Astrocyte (in vitro differentiated cells and primary cell): Measurements from ENCODE around the gene USP35. TPM values are rescaled to one million over a fixed set of nuclear protein-coding genes. Genes with fewer than 3 reads are reported as not detected.

ENCODE experiments used
- DNase-seq: peaks from one replicate; pipeline ENCODE4 v3.0.0-alpha.2; 2010; ENCODE audit warnings: low read depth
- FAIRE-seq: peaks from 2 replicates; lab custom pipeline; 2011; peaks lifted over from hg19 to GRCh38; lab: Jason Lieb, UNC
- H2AFZ ChIP-seq: 2 replicates; pipeline ENCODE4 v1.6.0; 2012; ENCODE audit warnings: low read depth, low read length, inconsistent platforms
- H3K27ac ChIP-seq: 2 replicates; pipeline ENCODE4 v1.5.1; 2011; ENCODE audit warnings: low read depth, low read length, inconsistent platforms
- H3K27me3 ChIP-seq: 2 replicates; pipeline ENCODE4 v1.6.0; 2011; ENCODE audit warnings: low read length, inconsistent platforms; ENCODE audit not compliant: insufficient read depth
- H3K36me3 ChIP-seq: 2 replicates; pipeline ENCODE4 v1.5.1; 2011; ENCODE audit warnings: low read length, inconsistent platforms; ENCODE audit not compliant: insufficient read depth
- H3K4me1 ChIP-seq: 2 replicates; pipeline ENCODE4 v1.5.1; 2011; ENCODE audit warnings: low read length, inconsistent platforms; ENCODE audit not compliant: insufficient read depth
- H3K4me2 ChIP-seq: 2 replicates; pipeline ENCODE4 v1.6.0; 2012; ENCODE audit warnings: low read length, inconsistent platforms
- H3K4me3 ChIP-seq: 2 replicates; pipeline ENCODE4 v1.5.1; 2011; ENCODE audit warnings: low read depth, mild to moderate bottlenecking, low read length, inconsistent platforms; ENCODE audit not compliant: insufficient read depth
- H3K79me2 ChIP-seq: 2 replicates; pipeline ENCODE4 v1.6.0; 2012; ENCODE audit warnings: mild to moderate bottlenecking, low read length, inconsistent platforms; ENCODE audit not compliant: insufficient read depth
- H3K9ac ChIP-seq: 2 replicates; pipeline ENCODE4 v1.6.0; 2012; ENCODE audit warnings: mild to moderate bottlenecking, low read length, inconsistent platforms
- H3K9me3 ChIP-seq: 2 replicates; pipeline ENCODE4 v1.5.1; 2012; ENCODE audit warnings: low read depth, mild to moderate bottlenecking, low read length, inconsistent platforms; ENCODE audit not compliant: insufficient read depth
- H4K20me1 ChIP-seq: 2 replicates; pipeline ENCODE4 v1.6.0; 2012; ENCODE audit warnings: low read length, inconsistent platforms; ENCODE audit not compliant: insufficient read depth
- H3K27ac Mint-ChIP-seq: one replicate; pipeline ENCODE4 v1.8.0; 2021; ENCODE audit warnings: mild to moderate bottlenecking, mixed read lengths; ENCODE audit not compliant: unreplicated experiment
- H3K27me3 Mint-ChIP-seq: one replicate; pipeline ENCODE4 v1.8.0; 2021; ENCODE audit warnings: low read depth, mixed read lengths; ENCODE audit not compliant: unreplicated experiment
- H3K36me3 Mint-ChIP-seq: one replicate; pipeline ENCODE4 v1.8.0; 2021; ENCODE audit warnings: low read depth, mixed read lengths; ENCODE audit not compliant: unreplicated experiment
- H3K4me1 Mint-ChIP-seq: one replicate; pipeline ENCODE4 v1.8.0; 2021; ENCODE audit warnings: low read depth, mixed read lengths; ENCODE audit not compliant: unreplicated experiment
- H3K4me3 Mint-ChIP-seq: one replicate; pipeline ENCODE4 v1.8.0; 2021; ENCODE audit warnings: mild to moderate bottlenecking, moderate library complexity, mixed read lengths; ENCODE audit not compliant: unreplicated experiment
- H3K9me3 Mint-ChIP-seq: one replicate; pipeline ENCODE4 v1.8.0; 2021; ENCODE audit warnings: mild to moderate bottlenecking, mixed read lengths; ENCODE audit not compliant: unreplicated experiment
- EZH2 ChIP-seq: IDR thresholded peaks from 2 replicates; pipeline ENCODE4 v1.6.1; 2012; ENCODE audit warnings: mild to moderate bottlenecking, low read length, inconsistent platforms; ENCODE audit not compliant: insufficient read depth
- total RNA-seq: library from RNA; stranded (reverse); gene quantifications from 2 replicates; pipeline ENCODE4 v1.2.1, GENCODE V29; 2021
- TF ChIP-seq, protein P1 (sequence below): IDR thresholded peaks from 2 replicates; pipeline ENCODE4 v1.5.1; 2011; ENCODE audit warnings: low read depth, mild to moderate bottlenecking, inconsistent platforms, low read length, moderate library complexity; ENCODE audit not compliant: insufficient read depth

Gene USP35
- total RNA-seq, 1 donor from 2014 or later: 16.2 TPM

DNA sequence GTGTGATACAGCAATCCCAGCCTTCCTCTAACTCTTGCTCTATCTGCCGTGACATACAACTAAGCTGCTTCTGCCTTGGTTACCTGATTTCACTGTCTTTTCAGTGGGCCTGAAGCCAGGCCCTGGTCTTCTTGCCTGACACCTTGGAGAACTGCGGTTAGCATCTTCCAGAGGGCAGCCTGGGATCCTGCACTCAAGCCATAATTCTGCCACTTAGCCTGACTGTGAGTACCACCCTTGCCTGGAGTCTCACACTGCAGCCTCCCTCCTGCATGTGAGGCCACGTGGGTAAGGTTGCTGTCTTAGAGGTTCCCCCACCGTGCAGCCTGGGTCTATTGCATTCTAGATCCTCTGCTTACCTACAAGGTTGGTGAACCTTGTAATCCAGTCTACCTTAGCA lies 35.8 kb downstream of the USP35 start:
- H3K4me1 Mint-ChIP-seq: no peaks in the 10 kb centered on the region
- TF ChIP-seq, protein P1, sequence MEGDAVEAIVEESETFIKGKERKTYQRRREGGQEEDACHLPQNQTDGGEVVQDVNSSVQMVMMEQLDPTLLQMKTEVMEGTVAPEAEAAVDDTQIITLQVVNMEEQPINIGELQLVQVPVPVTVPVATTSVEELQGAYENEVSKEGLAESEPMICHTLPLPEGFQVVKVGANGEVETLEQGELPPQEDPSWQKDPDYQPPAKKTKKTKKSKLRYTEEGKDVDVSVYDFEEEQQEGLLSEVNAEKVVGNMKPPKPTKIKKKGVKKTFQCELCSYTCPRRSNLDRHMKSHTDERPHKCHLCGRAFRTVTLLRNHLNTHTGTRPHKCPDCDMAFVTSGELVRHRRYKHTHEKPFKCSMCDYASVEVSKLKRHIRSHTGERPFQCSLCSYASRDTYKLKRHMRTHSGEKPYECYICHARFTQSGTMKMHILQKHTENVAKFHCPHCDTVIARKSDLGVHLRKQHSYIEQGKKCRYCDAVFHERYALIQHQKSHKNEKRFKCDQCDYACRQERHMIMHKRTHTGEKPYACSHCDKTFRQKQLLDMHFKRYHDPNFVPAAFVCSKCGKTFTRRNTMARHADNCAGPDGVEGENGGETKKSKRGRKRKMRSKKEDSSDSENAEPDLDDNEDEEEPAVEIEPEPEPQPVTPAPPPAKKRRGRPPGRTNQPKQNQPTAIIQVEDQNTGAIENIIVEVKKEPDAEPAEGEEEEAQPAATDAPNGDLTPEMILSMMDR: no peak
- no peak for TF ChIP-seq EZH2
- H3K27me3 Mint-ChIP-seq: no peaks in the 10 kb centered on the region
- peaks cover 22% of the 10 kb centered on the region for H3K36me3 Mint-ChIP-seq
- H3K36me3 ChIP-seq: peaks cover 8% of the 10 kb centered on the region
- H3K27me3 ChIP-seq: no peaks in the 10 kb centered on the region
- H3K27ac Mint-ChIP-seq: no peak overlapping the region
- no peak overlapping the region for H2AFZ ChIP-seq
- no peaks in the 10 kb centered on the region for H3K79me2 ChIP-seq
- H3K4me2 ChIP-seq: no peak overlapping the region
- H3K9me3 Mint-ChIP-seq: no peaks in the 10 kb centered on the region
- H3K4me3 Mint-ChIP-seq: no peak overlapping the region
- H3K4me1 ChIP-seq: no peaks in the 10 kb centered on the region
- H3K9me3 ChIP-seq: no peaks in the 10 kb centered on the region
- H3K4me3 ChIP-seq: no peak overlapping the region
- H3K9ac ChIP-seq: no peak overlapping the region
- FAIRE-seq (no peak), DNase-seq (no peak)
- H4K20me1 ChIP-seq: peaks cover 8% of the 10 kb centered on the region
- H3K27ac ChIP-seq: no peak overlapping the region

DNA sequence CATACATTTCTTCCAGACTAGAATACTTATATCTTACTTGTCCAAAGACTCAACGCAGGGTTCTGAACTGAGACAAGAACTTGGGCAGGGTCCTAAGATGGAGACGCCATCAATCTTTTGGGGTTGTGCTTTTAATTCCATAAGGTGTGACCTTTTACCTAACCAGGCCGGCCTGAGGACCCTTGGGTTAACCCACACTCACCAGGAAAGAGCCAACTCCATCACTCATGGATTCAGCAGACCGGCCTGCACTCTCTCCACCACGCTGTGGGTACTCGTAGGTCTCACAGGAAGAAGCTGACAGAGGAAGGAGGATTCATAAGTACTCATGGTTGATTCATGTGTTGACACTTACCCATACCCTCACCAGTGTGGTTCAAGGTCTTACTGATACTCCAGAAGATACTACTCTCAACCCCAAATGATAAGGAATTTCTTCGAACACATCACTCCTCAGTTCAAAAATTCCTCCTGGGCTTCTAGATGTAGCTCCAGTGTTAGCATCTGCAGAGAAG lies 36.2 kb downstream of the USP35 start:
- no peaks in the 10 kb centered on the region for H3K27me3 ChIP-seq
- no peaks in the 10 kb centered on the region for H3K4me1 ChIP-seq
- H3K4me2 ChIP-seq: no peak overlapping the region
- H3K4me1 Mint-ChIP-seq: no peaks in the 10 kb centered on the region
- TF ChIP-seq, protein P1: no peak
- no peak for TF ChIP-seq EZH2
- H3K9ac ChIP-seq: no peak overlapping the region
- H3K27me3 Mint-ChIP-seq: no peaks in the 10 kb centered on the region
- H4K20me1 ChIP-seq: peaks cover 8% of the 10 kb centered on the region
- DNase-seq (no peak), FAIRE-seq (no peak)
- H3K36me3 ChIP-seq: peaks cover 8% of the 10 kb centered on the region
- H3K27ac Mint-ChIP-seq: no peak overlapping the region
- no peaks in the 10 kb centered on the region for H3K9me3 ChIP-seq
- H3K79me2 ChIP-seq: no peaks in the 10 kb centered on the region
- H2AFZ ChIP-seq: no peak overlapping the region
- H3K4me3 Mint-ChIP-seq: no peak overlapping the region
- peaks cover 21% of the 10 kb centered on the region for H3K36me3 Mint-ChIP-seq
- H3K27ac ChIP-seq: no peak overlapping the region
- H3K9me3 Mint-ChIP-seq: no peaks in the 10 kb centered on the region
- H3K4me3 ChIP-seq: no peak overlapping the region
